K562 (cell line): Measurements from ENCODE around the gene TRANK1. TPM values are rescaled to one million over a fixed set of nuclear protein-coding genes. Genes with fewer than 3 reads are reported as not detected.

Experiments used
- BMI1 ChIP-seq: fragments of 150-350 bp; IDR thresholded peaks from 2 replicates; pipeline ENCODE4 v1.6.1; 2014; ENCODE audit warnings: low read length
- BRD4 ChIP-seq: fragments of 200-600 bp; sonication (generic); IDR thresholded peaks from 2 replicates; pipeline ENCODE4 v1.6.1; 2017; ENCODE audit warnings: inconsistent platforms
- CREB1 ChIP-seq, 2 experiments: sonication (generic) in 1 of 2; formaldehyde crosslinking in 1 of 2; IDR thresholded peaks; 2 replicates each; pipeline versions ENCODE4 v1.6.1 to v1.8.0; 2012 to 2022; ENCODE audit warnings: inconsistent platforms in 1 of 2, mild to moderate bottlenecking in 1 of 2, missing genetic modification reagents in 1 of 2, moderate library complexity in 1 of 2
- CTCFL ChIP-seq: IDR thresholded peaks from 2 replicates; pipeline ENCODE4 v1.6.1; 2011; ENCODE audit warnings: borderline replicate concordance, low read depth, mild to moderate bottlenecking, moderate library complexity, low read length; ENCODE audit not compliant: insufficient read depth, poor library complexity, severe bottlenecking
- ELF2 ChIP-seq: fragments of 250-450 bp; sonication (Bioruptor Pico); IDR thresholded peaks from 2 replicates; pipeline ENCODE4 v1.5.0; 2021; ENCODE audit warnings: mild to moderate bottlenecking
- FOS ChIP-seq: IDR thresholded peaks from 3 replicates; pipeline ENCODE4 v1.6.1; 2011; ENCODE audit not compliant: insufficient read length; ENCODE audit errors: extremely low read depth
- GATAD2B ChIP-seq: fragments of 450-650 bp; IDR thresholded peaks from 2 replicates; pipeline ENCODE4 v1.6.1; 2017; ENCODE audit warnings: mild to moderate bottlenecking, borderline replicate concordance
- MAFF ChIP-seq: IDR thresholded peaks from 2 replicates; pipeline ENCODE4 v1.6.1; 2012; ENCODE audit warnings: low read length, improper control_type of control experiment
- MAFG ChIP-seq: fragments of 450-650 bp; conservative IDR thresholded peaks from 2 replicates; pipeline ENCODE4 v1.6.1; 2016; ENCODE audit warnings: missing genetic modification characterization, missing compliant biosample characterization
- MCM7 ChIP-seq, 2 experiments: fragments of 450-650 bp; IDR thresholded peaks; 2 replicates each; pipeline ENCODE4 v1.6.1; 2016 to 2018
- MEF2D ChIP-seq: conservative IDR thresholded peaks from 2 replicates; pipeline ENCODE4 v1.6.1; 2016; ENCODE audit warnings: low read depth, missing genetic modification characterization, missing compliant biosample characterization
- MTF1 ChIP-seq: fragments of 250-450 bp; sonication (Bioruptor Pico); IDR thresholded peaks from 2 replicates; pipeline ENCODE4 v1.9.0; 2021; ENCODE audit warnings: moderate library complexity, mild to moderate bottlenecking, inconsistent platforms, borderline replicate concordance
- NCOA2 ChIP-seq, 2 experiments: fragments of 450-650 bp; IDR thresholded peaks; 2 replicates each; pipeline ENCODE4 v1.6.1; 2018; ENCODE audit warnings: mild to moderate bottlenecking in 2 of 2, moderate library complexity in 1 of 2; ENCODE audit not compliant: partially characterized antibody in 2 of 2
- NELFE ChIP-seq: IDR thresholded peaks from 2 replicates; pipeline ENCODE4 v1.6.1; 2011; ENCODE audit warnings: mild to moderate bottlenecking; ENCODE audit not compliant: insufficient read depth, insufficient read length
- RBFOX2 ChIP-seq: fragments of 200-400 bp; formaldehyde crosslinking; IDR thresholded peaks from 2 replicates; pipeline ENCODE4 v1.6.1; 2017; ENCODE audit warnings: low read depth, mild to moderate bottlenecking, low read length, moderate library complexity
- ZBTB11 ChIP-seq, 3 experiments: fragments of 200-800 bp in 1 of 3; fragments of 250-450 bp in 1 of 3; fragments of 450-650 bp in 1 of 3; sonication (Bioruptor Pico) in 1 of 3; sonication (Bioruptor generic) in 1 of 3; formaldehyde crosslinking in 1 of 3; IDR thresholded peaks; 2 replicates each; pipeline versions ENCODE4 v1.6.1 to v1.8.0; 2016 to 2022; ENCODE audit warnings: mild to moderate bottlenecking in 2 of 3, missing genetic modification characterization in 2 of 3, missing compliant biosample characterization in 1 of 3, moderate library complexity in 1 of 3
- ZBTB2 ChIP-seq: fragments of 450-650 bp; IDR thresholded peaks from 2 replicates; pipeline ENCODE4 v1.6.1; 2016; ENCODE audit warnings: antibody characterized with exemption
- ZBTB43 ChIP-seq: sonication (generic); formaldehyde crosslinking; IDR thresholded peaks from 2 replicates; pipeline ENCODE4 v1.8.0; 2023; ENCODE audit warnings: mild to moderate bottlenecking, missing genetic modification reagents
- ZNF274 ChIP-seq: IDR thresholded peaks from 2 replicates; pipeline ENCODE4 v1.6.1; 2011; ENCODE audit warnings: low read depth, mild to moderate bottlenecking, low read length, moderate library complexity, borderline replicate concordance
- ZNF354B ChIP-seq: fragments of 250-450 bp; sonication (Bioruptor Pico); IDR thresholded peaks from 2 replicates; pipeline ENCODE4 v1.4.0; 2020
- polyA plus RNA-seq, 8 experiments: library from polyadenylated mRNA; depleted of rRNA in 4 of 8; stranded (reverse) in 5 of 8; unstranded in 3 of 8; fragments of >200 nt; fragmentation: Nextera tagmentation in 2 of 8; fragmentation: Illumina TruSeq in 1 of 8; extraction: Ambion mirVana in 2 of 8; extraction: Trizol in 1 of 8; gene quantifications; 2 replicates each; pipeline versions ENCODE4 v1.2.1 to v1.2.3, GENCODE V29; 2011 to 2014; ENCODE audit warnings: inconsistent platforms in 1 of 8, missing spikeins in 1 of 8
- total RNA-seq, 7 experiments: library from RNA; depleted of rRNA in 6 of 7; stranded (reverse); fragments of >200 nt in 6 of 7; fragmentation: Illumina TruSeq in 2 of 7; extraction: Trizol in 2 of 7; gene quantifications; 2 replicates each; pipeline versions ENCODE4 v1.2.1 to v1.2.3, GENCODE V29; 2011 to 2021; ENCODE audit warnings: low replicate concordance in 1 of 7

TRANK1 gene
- total and polyA plus RNA-seq, 9 of the 15 experiments (the other 6 are each of a cell fraction or from before 2014, with no cell fraction given) = 0.41 to 5.3 (median 2.1) TPM

GRCh38 chr3:36954452-36955134 lies 9.7 kb upstream of the TRANK1 start (continued):
- no peak for TF ChIP-seq NCOA2 (IDR thresholded peaks at IDR 0.05; ENCODE audit: partially characterized antibody in 2 of 2)
- TF ChIP-seq ZBTB43 (CRISPR knock-in tag) = no peak
- TF ChIP-seq BMI1 = no peak
- no peak for TF ChIP-seq MCM7 (IDR thresholded peaks at IDR 0.05)
- TF ChIP-seq ZNF274 = no peak
- TF ChIP-seq ELF2 (CRISPR knock-in tag) = no peak
- TF ChIP-seq ZNF354B (CRISPR knock-in tag) = no peak
- TF ChIP-seq MAFF = no peak
- TF ChIP-seq FOS = no peak
- no peak for TF ChIP-seq RBFOX2
- TF ChIP-seq ZBTB2 = peak; percentile 56; the same call in 1 of the 2 replicates
- TF ChIP-seq MEF2D (tag) = no peak
- TF ChIP-seq GATAD2B = no peak
- no peak for TF ChIP-seq BRD4
- TF ChIP-seq CREB1 (IDR thresholded peaks at IDR 0.05) = peak; percentile 43; the same call in 1 of the 2 replicates
- TF ChIP-seq CREB1 (CRISPR knock-in tag; IDR thresholded peaks at IDR 0.05) = no peak
- no peak for TF ChIP-seq NELFE
- no peak for TF ChIP-seq CTCFL
- TF ChIP-seq ZBTB11 (CRISPR knock-in tag; IDR thresholded peaks at IDR 0.05) = no peak
- TF ChIP-seq MTF1 (CRISPR knock-in tag) = no peak
- TF ChIP-seq MAFG (tag) = no peak
